Astrocyte (in vitro differentiated cells and primary cell): Measurements from ENCODE around the gene MS4A2.

Experiments
- CTCF ChIP-seq: IDR thresholded peaks from 2 replicates; pipeline ENCODE4 v1.5.1; 2011; ENCODE audit warnings: low read depth, mild to moderate bottlenecking, inconsistent platforms, low read length, moderate library complexity; ENCODE audit not compliant: insufficient read depth
- EZH2 ChIP-seq: IDR thresholded peaks from 2 replicates; pipeline ENCODE4 v1.6.1; 2012; ENCODE audit warnings: mild to moderate bottlenecking, low read length, inconsistent platforms; ENCODE audit not compliant: insufficient read depth

GRCh38 chr11:60133917-60134316 lies 45.5 kb downstream of the MS4A2 start:
- TF ChIP-seq CTCF (no peak), EZH2 (no peak)
